ENCODE data around the gene LARGE1.

DNA sequence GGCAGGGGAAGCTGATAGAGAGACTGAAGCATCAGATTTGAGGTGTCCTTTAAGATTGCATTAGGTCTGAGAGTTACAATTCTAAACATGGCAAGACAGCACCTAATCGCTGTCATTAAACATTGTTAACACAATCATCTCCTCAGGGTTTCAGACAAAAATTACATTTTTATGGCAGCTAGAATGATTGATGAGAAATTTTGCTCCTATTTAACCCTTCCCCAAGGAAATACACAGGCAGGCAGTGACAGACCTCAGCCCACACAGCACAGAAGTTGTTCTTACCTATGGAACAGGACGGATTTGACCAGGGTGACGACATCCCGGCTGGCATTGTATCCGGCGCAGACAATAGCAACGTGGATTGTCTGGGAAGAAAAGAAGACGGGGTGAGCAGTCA lies 294.3 kb downstream of the LARGE1 start:
- TF ChIP-seq, protein P1, sequence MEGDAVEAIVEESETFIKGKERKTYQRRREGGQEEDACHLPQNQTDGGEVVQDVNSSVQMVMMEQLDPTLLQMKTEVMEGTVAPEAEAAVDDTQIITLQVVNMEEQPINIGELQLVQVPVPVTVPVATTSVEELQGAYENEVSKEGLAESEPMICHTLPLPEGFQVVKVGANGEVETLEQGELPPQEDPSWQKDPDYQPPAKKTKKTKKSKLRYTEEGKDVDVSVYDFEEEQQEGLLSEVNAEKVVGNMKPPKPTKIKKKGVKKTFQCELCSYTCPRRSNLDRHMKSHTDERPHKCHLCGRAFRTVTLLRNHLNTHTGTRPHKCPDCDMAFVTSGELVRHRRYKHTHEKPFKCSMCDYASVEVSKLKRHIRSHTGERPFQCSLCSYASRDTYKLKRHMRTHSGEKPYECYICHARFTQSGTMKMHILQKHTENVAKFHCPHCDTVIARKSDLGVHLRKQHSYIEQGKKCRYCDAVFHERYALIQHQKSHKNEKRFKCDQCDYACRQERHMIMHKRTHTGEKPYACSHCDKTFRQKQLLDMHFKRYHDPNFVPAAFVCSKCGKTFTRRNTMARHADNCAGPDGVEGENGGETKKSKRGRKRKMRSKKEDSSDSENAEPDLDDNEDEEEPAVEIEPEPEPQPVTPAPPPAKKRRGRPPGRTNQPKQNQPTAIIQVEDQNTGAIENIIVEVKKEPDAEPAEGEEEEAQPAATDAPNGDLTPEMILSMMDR (IDR thresholded peaks at IDR 0.05): no peak
- no peak for TF ChIP-seq POLR2A (IDR thresholded peaks at IDR 0.05)
